ENCODE results near the gene ITPR1.

The ITPR1 gene

GRCh38 chr3:4629095-4630007 lies 136.2 kb downstream of the ITPR1 start:
- TF ChIP-seq ZFP3 (CRISPR knock-in tag; IDR thresholded peaks at IDR 0.05) (no peak), GLIS3 (CRISPR knock-in tag; IDR thresholded peaks at IDR 0.05) (no peak), ZNF70 (CRISPR knock-in tag; IDR thresholded peaks at IDR 0.05) (no peak), TOX (CRISPR knock-in tag; IDR thresholded peaks at IDR 0.05; ENCODE audit: borderline replicate concordance) (no peak), TCF4 (CRISPR knock-in tag; IDR thresholded peaks at IDR 0.05; ENCODE audit: borderline replicate concordance) (no peak), ZNF8 (CRISPR knock-in tag; IDR thresholded peaks at IDR 0.05) (no peak), CSDC2 (CRISPR knock-in tag; IDR thresholded peaks at IDR 0.05) (no peak), PPARA (CRISPR knock-in tag; IDR thresholded peaks at IDR 0.05; ENCODE audit: borderline replicate concordance) (no peak), BACH2 (CRISPR knock-in tag; IDR thresholded peaks at IDR 0.05; ENCODE audit: borderline replicate concordance) (no peak), ESRRG (CRISPR knock-in tag; IDR thresholded peaks at IDR 0.05) (no peak), ZFP30 (CRISPR knock-in tag; IDR thresholded peaks at IDR 0.05) (no peak), ISL1 (CRISPR knock-in tag; IDR thresholded peaks at IDR 0.05) (no peak), RARB (CRISPR knock-in tag; IDR thresholded peaks at IDR 0.05) (no peak), SNAI2 (CRISPR knock-in tag; IDR thresholded peaks at IDR 0.05) (no peak), ZNF565 (CRISPR knock-in tag; conservative IDR thresholded peaks at IDR 0.05; ENCODE audit: low read depth) (no peak)
- TF ChIP-seq, protein P1, sequence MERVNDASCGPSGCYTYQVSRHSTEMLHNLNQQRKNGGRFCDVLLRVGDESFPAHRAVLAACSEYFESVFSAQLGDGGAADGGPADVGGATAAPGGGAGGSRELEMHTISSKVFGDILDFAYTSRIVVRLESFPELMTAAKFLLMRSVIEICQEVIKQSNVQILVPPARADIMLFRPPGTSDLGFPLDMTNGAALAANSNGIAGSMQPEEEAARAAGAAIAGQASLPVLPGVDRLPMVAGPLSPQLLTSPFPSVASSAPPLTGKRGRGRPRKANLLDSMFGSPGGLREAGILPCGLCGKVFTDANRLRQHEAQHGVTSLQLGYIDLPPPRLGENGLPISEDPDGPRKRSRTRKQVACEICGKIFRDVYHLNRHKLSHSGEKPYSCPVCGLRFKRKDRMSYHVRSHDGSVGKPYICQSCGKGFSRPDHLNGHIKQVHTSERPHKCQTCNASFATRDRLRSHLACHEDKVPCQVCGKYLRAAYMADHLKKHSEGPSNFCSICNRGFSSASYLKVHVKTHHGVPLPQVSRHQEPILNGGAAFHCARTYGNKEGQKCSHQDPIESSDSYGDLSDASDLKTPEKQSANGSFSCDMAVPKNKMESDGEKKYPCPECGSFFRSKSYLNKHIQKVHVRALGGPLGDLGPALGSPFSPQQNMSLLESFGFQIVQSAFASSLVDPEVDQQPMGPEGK (CRISPR knock-in tag; IDR thresholded peaks at IDR 0.05; ENCODE audit: borderline replicate concordance): no peak
- TF ChIP-seq, protein P2, sequence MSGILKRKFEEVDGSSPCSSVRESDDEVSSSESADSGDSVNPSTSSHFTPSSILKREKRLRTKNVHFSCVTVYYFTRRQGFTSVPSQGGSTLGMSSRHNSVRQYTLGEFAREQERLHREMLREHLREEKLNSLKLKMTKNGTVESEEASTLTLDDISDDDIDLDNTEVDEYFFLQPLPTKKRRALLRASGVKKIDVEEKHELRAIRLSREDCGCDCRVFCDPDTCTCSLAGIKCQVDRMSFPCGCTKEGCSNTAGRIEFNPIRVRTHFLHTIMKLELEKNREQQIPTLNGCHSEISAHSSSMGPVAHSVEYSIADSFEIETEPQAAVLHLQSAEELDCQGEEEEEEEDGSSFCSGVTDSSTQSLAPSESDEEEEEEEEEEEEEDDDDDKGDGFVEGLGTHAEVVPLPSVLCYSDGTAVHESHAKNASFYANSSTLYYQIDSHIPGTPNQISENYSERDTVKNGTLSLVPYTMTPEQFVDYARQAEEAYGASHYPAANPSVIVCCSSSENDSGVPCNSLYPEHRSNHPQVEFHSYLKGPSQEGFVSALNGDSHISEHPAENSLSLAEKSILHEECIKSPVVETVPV (CRISPR knock-in tag; IDR thresholded peaks at IDR 0.05): no peak
- TF ChIP-seq, protein P3, sequence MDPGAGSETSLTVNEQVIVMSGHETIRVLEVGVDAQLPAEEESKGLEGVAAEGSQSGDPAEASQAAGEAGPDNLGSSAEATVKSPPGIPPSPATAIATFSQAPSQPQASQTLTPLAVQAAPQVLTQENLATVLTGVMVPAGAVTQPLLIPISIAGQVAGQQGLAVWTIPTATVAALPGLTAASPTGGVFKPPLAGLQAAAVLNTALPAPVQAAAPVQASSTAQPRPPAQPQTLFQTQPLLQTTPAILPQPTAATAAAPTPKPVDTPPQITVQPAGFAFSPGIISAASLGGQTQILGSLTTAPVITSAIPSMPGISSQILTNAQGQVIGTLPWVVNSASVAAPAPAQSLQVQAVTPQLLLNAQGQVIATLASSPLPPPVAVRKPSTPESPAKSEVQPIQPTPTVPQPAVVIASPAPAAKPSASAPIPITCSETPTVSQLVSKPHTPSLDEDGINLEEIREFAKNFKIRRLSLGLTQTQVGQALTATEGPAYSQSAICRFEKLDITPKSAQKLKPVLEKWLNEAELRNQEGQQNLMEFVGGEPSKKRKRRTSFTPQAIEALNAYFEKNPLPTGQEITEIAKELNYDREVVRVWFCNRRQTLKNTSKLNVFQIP (CRISPR knock-in tag; IDR thresholded peaks at IDR 0.05; ENCODE audit: borderline replicate concordance, low read depth): no peak
- TF ChIP-seq, protein P4, sequence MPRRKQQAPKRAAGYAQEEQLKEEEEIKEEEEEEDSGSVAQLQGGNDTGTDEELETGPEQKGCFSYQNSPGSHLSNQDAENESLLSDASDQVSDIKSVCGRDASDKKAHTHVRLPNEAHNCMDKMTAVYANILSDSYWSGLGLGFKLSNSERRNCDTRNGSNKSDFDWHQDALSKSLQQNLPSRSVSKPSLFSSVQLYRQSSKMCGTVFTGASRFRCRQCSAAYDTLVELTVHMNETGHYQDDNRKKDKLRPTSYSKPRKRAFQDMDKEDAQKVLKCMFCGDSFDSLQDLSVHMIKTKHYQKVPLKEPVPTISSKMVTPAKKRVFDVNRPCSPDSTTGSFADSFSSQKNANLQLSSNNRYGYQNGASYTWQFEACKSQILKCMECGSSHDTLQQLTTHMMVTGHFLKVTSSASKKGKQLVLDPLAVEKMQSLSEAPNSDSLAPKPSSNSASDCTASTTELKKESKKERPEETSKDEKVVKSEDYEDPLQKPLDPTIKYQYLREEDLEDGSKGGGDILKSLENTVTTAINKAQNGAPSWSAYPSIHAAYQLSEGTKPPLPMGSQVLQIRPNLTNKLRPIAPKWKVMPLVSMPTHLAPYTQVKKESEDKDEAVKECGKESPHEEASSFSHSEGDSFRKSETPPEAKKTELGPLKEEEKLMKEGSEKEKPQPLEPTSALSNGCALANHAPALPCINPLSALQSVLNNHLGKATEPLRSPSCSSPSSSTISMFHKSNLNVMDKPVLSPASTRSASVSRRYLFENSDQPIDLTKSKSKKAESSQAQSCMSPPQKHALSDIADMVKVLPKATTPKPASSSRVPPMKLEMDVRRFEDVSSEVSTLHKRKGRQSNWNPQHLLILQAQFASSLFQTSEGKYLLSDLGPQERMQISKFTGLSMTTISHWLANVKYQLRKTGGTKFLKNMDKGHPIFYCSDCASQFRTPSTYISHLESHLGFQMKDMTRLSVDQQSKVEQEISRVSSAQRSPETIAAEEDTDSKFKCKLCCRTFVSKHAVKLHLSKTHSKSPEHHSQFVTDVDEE (CRISPR knock-in tag; IDR thresholded peaks at IDR 0.05): no peak
- TF ChIP-seq, protein P5, sequence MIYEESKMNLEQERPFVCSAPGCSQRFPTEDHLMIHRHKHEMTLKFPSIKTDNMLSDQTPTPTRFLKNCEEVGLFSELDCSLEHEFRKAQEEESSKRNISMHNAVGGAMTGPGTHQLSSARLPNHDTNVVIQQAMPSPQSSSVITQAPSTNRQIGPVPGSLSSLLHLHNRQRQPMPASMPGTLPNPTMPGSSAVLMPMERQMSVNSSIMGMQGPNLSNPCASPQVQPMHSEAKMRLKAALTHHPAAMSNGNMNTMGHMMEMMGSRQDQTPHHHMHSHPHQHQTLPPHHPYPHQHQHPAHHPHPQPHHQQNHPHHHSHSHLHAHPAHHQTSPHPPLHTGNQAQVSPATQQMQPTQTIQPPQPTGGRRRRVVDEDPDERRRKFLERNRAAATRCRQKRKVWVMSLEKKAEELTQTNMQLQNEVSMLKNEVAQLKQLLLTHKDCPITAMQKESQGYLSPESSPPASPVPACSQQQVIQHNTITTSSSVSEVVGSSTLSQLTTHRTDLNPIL (CRISPR knock-in tag; IDR thresholded peaks at IDR 0.05; ENCODE audit: low read depth): no peak
- ATAC-seq: no peak

- TF ChIP-seq ZNF8 (CRISPR knock-in tag; IDR thresholded peaks at IDR 0.05) (no peak), ARNTL (CRISPR knock-in tag; IDR thresholded peaks at IDR 0.05; ENCODE audit: borderline replicate concordance, low read depth) (no peak), GLIS3 (CRISPR knock-in tag; IDR thresholded peaks at IDR 0.05) (no peak)
- peak; percentile 92 for ATAC-seq
Observed at GRCh38 chr3:4633078-4634004, 140.2 kb downstream of the ITPR1 start.

All from SK-N-SH treated with all-trans-retinoic acid at 6 μM for 48 hours (cell line).